ENCODE measurements around the gene ENAH.

ENAH gene

GRCh38 chr1:225601902-225602589 is 50.9 kb downstream of the ENAH start:
- DNase-seq, result no peak

GRCh38 chr1:225598847-225599246 is 54.1 kb downstream of the ENAH start:
- no peak for DNase-seq

GRCh38 chr1:225597926-225598575 is 54.9 kb downstream of the ENAH start:
- no peak for DNase-seq

- no peak for DNase-seq
Observed at GRCh38 chr1:225596736-225597135, 56.2 kb downstream of the ENAH start.

GRCh38 chr1:225595974-225596551 is 56.9 kb downstream of the ENAH start:
- no peak for DNase-seq

- no peak for DNase-seq
Observed at GRCh38 chr1:225595452-225595851, 57.5 kb downstream of the ENAH start.

GRCh38 chr1:225593414-225593813 is 59.5 kb downstream of the ENAH start:
- no peak for DNase-seq

- no peak for DNase-seq
Observed at GRCh38 chr1:225592362-225593025, 60.4 kb downstream of the ENAH start.

- DNase-seq, result no peak
Observed at GRCh38 chr1:225587310-225587709, 65.6 kb downstream of the ENAH start.

GRCh38 chr1:225581186-225581585 is 71.7 kb downstream of the ENAH start:
- DNase-seq, result no peak

- no peak for DNase-seq
Observed at GRCh38 chr1:225580238-225581099, 72.5 kb downstream of the ENAH start.

GRCh38 chr1:225578251-225578977 is 74.5 kb downstream of the ENAH start:
- DNase-seq, result no peak

- DNase-seq, result no peak
Observed at GRCh38 chr1:225577241-225577640, 75.7 kb downstream of the ENAH start.

- DNase-seq, result no peak
Observed at GRCh38 chr1:225573216-225573615, 79.7 kb downstream of the ENAH start.

- no peak for DNase-seq
Observed at GRCh38 chr1:225572422-225572821, 80.5 kb downstream of the ENAH start.

GRCh38 chr1:225567789-225568188 is 85.1 kb downstream of the ENAH start:
- DNase-seq, result no peak

- no peak for DNase-seq
Observed at GRCh38 chr1:225565847-225566246, 87.1 kb downstream of the ENAH start.

- DNase-seq, result no peak
Observed at GRCh38 chr1:225561675-225562074, 91.2 kb downstream of the ENAH start.

- DNase-seq, result no peak
Observed at GRCh38 chr1:225559902-225560301, 93.0 kb downstream of the ENAH start.

- DNase-seq, result no peak
Observed at GRCh38 chr1:225559326-225559725, 93.6 kb downstream of the ENAH start.

GRCh38 chr1:225556694-225557093 is 96.2 kb downstream of the ENAH start:
- no peak for DNase-seq

- no peak for DNase-seq
Observed at GRCh38 chr1:225555821-225556220, 97.1 kb downstream of the ENAH start.
